ENCODE results near the gene FAM135A.

DNA sequence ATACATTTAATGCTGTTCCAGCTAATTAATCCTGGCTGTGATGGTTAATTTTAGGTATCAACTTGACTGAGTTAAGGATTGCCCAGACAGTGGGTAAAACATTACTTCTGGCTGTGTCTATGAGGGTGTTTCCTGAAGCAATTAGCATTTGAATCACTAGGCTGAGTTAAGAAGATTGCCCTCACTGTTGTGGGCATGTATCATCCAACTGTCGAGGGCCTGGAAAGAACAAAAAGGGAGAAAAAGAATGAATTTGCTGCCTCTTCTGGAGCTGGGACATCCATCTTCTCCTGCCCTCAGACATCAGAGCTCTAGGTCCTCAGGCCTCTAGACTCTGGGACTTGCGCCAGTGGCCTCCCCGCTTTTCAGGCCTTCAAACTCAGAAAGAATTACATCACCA lies 187.7 kb downstream of the FAM135A start:
- TF ChIP-seq, protein P1, sequence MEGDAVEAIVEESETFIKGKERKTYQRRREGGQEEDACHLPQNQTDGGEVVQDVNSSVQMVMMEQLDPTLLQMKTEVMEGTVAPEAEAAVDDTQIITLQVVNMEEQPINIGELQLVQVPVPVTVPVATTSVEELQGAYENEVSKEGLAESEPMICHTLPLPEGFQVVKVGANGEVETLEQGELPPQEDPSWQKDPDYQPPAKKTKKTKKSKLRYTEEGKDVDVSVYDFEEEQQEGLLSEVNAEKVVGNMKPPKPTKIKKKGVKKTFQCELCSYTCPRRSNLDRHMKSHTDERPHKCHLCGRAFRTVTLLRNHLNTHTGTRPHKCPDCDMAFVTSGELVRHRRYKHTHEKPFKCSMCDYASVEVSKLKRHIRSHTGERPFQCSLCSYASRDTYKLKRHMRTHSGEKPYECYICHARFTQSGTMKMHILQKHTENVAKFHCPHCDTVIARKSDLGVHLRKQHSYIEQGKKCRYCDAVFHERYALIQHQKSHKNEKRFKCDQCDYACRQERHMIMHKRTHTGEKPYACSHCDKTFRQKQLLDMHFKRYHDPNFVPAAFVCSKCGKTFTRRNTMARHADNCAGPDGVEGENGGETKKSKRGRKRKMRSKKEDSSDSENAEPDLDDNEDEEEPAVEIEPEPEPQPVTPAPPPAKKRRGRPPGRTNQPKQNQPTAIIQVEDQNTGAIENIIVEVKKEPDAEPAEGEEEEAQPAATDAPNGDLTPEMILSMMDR (conservative IDR thresholded peaks at IDR 0.05; ENCODE audit: low read depth, low read length): no peak
- no peak for TF ChIP-seq EZH2 (IDR thresholded peaks at IDR 0.05; ENCODE audit: borderline replicate concordance, low read depth, low read length, poor library complexity, severe bottlenecking)
